Choroid plexus epithelial cell (primary cell): ENCODE results near the gene SLC2A1.

ENCODE experiments used
- DNase-seq: peaks from one replicate; pipeline ENCODE4 v3.0.0-alpha.2; 2010; ENCODE audit warnings: low read depth
- H3K4me3 ChIP-seq: 2 replicates; pipeline ENCODE4 v1.5.1; 2011; ENCODE audit warnings: low read depth, mild to moderate bottlenecking, control low read depth, low read length, moderate library complexity
- CTCF ChIP-seq: conservative IDR thresholded peaks from 2 replicates; pipeline ENCODE4 v1.5.1; 2011; ENCODE audit warnings: low read depth, mild to moderate bottlenecking, control low read depth, inconsistent platforms, low read length, moderate library complexity

The SLC2A1 gene

GRCh38 chr1:43001434-43001833, 42.8 kb upstream of the SLC2A1 start:
- H3K4me3 ChIP-seq: no peak overlapping the region
- no peak for TF ChIP-seq CTCF
- DNase-seq: no peak

GRCh38 chr1:43000271-43000670, 41.6 kb upstream of the SLC2A1 start:
- H3K4me3 ChIP-seq: no peak overlapping the region
- no peak for DNase-seq
- TF ChIP-seq CTCF: no peak

- no peak for TF ChIP-seq CTCF
- DNase-seq: no peak
- H3K4me3 ChIP-seq: no peak overlapping the region
Observed at GRCh38 chr1:42999308-42999707, 40.6 kb upstream of the SLC2A1 start.

GRCh38 chr1:42998386-42998785, 39.7 kb upstream of the SLC2A1 start:
- TF ChIP-seq CTCF: no peak
- DNase-seq: no peak
- H3K4me3 ChIP-seq: no peak overlapping the region

- no peak for DNase-seq
- no peak for TF ChIP-seq CTCF
- no peak overlapping the region for H3K4me3 ChIP-seq
Observed at GRCh38 chr1:42996384-42996970, 37.8 kb upstream of the SLC2A1 start.

GRCh38 chr1:42993502-42994136, 35.0 kb upstream of the SLC2A1 start:
- H3K4me3 ChIP-seq: no peak overlapping the region
- no peak for TF ChIP-seq CTCF
- DNase-seq: no peak

GRCh38 chr1:42992054-42992571, 33.4 kb upstream of the SLC2A1 start:
- no peak for TF ChIP-seq CTCF
- no peak for DNase-seq

More at GRCh38 chr1:42992054-42992571, 33.4 kb upstream of the SLC2A1 start:
- H3K4me3 ChIP-seq: no peak overlapping the region
